Endothelial cell of umbilical vein (primary cell): ENCODE results near the gene METTL6. TPM values are rescaled to one million over a fixed set of nuclear protein-coding genes. Genes with fewer than 3 reads are reported as not detected.

ENCODE experiments used
- BruUV-seq: library from RNA; stranded (reverse); fragments of 400-500 nt; replicated peaks from 2 replicates; lab custom pipeline; 2021; lab: Mats Ljungman, UMichigan
- CTCF ChIA-PET: fragments of 300-600, 350-600 bp; sonication (Branson Sonifier 250); formaldehyde crosslinking; loops from one replicate; lab custom pipeline; 2021; ENCODE audit warnings: antibody characterized with exemption, inconsistent platforms; lab: Charles Lee
- POLR2A ChIA-PET: fragments of 300-600, 350-600 bp; sonication (Branson Sonifier 250); formaldehyde crosslinking; loops from one replicate; lab custom pipeline; 2021; ENCODE audit warnings: antibody characterized with exemption, inconsistent platforms; lab: Charles Lee
- DNase-seq: peaks from one replicate; pipeline ENCODE4 v3.0.0-alpha.2; 2011; ENCODE audit warnings: low read depth, low spot score
- FAIRE-seq: peaks from 2 replicates; lab custom pipeline; 2011; peaks lifted over from hg19 to GRCh38; lab: Jason Lieb, UNC
- H2AFZ ChIP-seq: 2 replicates; pipeline ENCODE4 v1.6.0; 2012; ENCODE audit warnings: low read depth, low read length, control low read depth, inconsistent platforms
- H3K27ac ChIP-seq: 2 replicates; pipeline ENCODE4 v1.5.1; 2011; ENCODE audit warnings: low read depth, mild to moderate bottlenecking, control low read depth, low read length, moderate library complexity; ENCODE audit not compliant: insufficient read depth
- H3K27me3 ChIP-seq, 2 experiments: 2 replicates each; pipeline versions ENCODE4 v1.6.0 to v1.6.1; 2011; ENCODE audit warnings: low read length in 2 of 2, mixed read lengths in 1 of 2; ENCODE audit not compliant: control insufficient read depth in 2 of 2, insufficient read depth in 2 of 2
- H3K36me3 ChIP-seq, 2 experiments: 2 replicates in 1 of 2; 3 replicates in 1 of 2; pipeline ENCODE4 v1.5.1; 2011; ENCODE audit warnings: low read length in 2 of 2, mild to moderate bottlenecking in 1 of 2, moderate library complexity in 1 of 2; ENCODE audit not compliant: control insufficient read depth in 2 of 2, insufficient read depth in 2 of 2; ENCODE audit errors: extremely low read depth in 1 of 2
- H3K4me1 ChIP-seq: 3 replicates; pipeline ENCODE4 v1.5.1; 2011; ENCODE audit warnings: mild to moderate bottlenecking, low read length; ENCODE audit not compliant: control insufficient read depth, insufficient read depth; ENCODE audit errors: extremely low read depth
- H3K4me2 ChIP-seq: 2 replicates; pipeline ENCODE4 v1.6.1; 2011; ENCODE audit warnings: low read length, control low read depth, mixed read lengths; ENCODE audit not compliant: insufficient read depth
- H3K4me3 ChIP-seq, 3 experiments: fragments of 200-600 bp in 1 of 3; sonication (generic), shearing (Covaris generic) in 1 of 3; replicated peaks in 1 of 3; 2 replicates each; pipeline ENCODE4 v1.5.1; 2011 to 2016; ENCODE audit warnings: control low read depth in 3 of 3, low read length in 3 of 3, mild to moderate bottlenecking in 2 of 3, inconsistent platforms in 1 of 3, low read depth in 1 of 3, moderate library complexity in 1 of 3; ENCODE audit not compliant: insufficient read depth in 1 of 3
- H3K79me2 ChIP-seq: 2 replicates; pipeline ENCODE4 v1.6.0; 2012; ENCODE audit warnings: low read length, inconsistent platforms; ENCODE audit not compliant: control insufficient read depth, insufficient read depth
- H3K9ac ChIP-seq: replicated peaks from 2 replicates; pipeline ENCODE3; 2011; ENCODE audit warnings: low read length, control low read depth; ENCODE audit not compliant: insufficient read depth; ENCODE audit errors: extremely low read depth
- H3K9me1 ChIP-seq: replicated peaks from 3 replicates; pipeline ENCODE4 v1.6.0; 2011; ENCODE audit warnings: mild to moderate bottlenecking, low read length; ENCODE audit not compliant: control insufficient read depth, insufficient read depth; ENCODE audit errors: extremely low read depth
- H3K9me3 ChIP-seq: replicated peaks from 2 replicates; pipeline ENCODE4 v1.5.1; 2012; ENCODE audit warnings: low read length, inconsistent platforms; ENCODE audit not compliant: control insufficient read depth, insufficient read depth
- H4K20me1 ChIP-seq: replicated peaks from 2 replicates; pipeline ENCODE3; 2011; ENCODE audit warnings: mild to moderate bottlenecking, low read length; ENCODE audit not compliant: control insufficient read depth, insufficient read depth; ENCODE audit errors: extremely low read depth
- EZH2 ChIP-seq: IDR thresholded peaks from 2 replicates; pipeline ENCODE4 v1.6.1; 2012; ENCODE audit warnings: borderline replicate concordance, low read depth, mild to moderate bottlenecking, moderate library complexity, low read length, inconsistent platforms; ENCODE audit not compliant: severe bottlenecking
- FOS ChIP-seq: IDR thresholded peaks from 2 replicates; pipeline ENCODE4 v1.6.1; 2011; ENCODE audit warnings: mild to moderate bottlenecking, low read length, moderate library complexity, borderline replicate concordance; ENCODE audit not compliant: insufficient read depth
- GATA2 ChIP-seq: IDR thresholded peaks from 2 replicates; pipeline ENCODE4 v1.7.0; 2011; ENCODE audit warnings: low read depth, mild to moderate bottlenecking, moderate library complexity, mixed read lengths, low read length; ENCODE audit not compliant: insufficient read length, insufficient read depth
- JUN ChIP-seq: IDR thresholded peaks from 2 replicates; pipeline ENCODE4 v1.6.1; 2011; ENCODE audit warnings: borderline replicate concordance, low read depth; ENCODE audit not compliant: insufficient read length, insufficient read depth
- MYC ChIP-seq: IDR thresholded peaks from one replicate; pipeline ENCODE4 v1.6.1; 2011; ENCODE audit warnings: mild to moderate bottlenecking, low read depth, low read length
- POLR2A ChIP-seq: IDR thresholded peaks from 2 replicates; pipeline ENCODE4 v1.6.1; 2012; ENCODE audit warnings: low read depth, mild to moderate bottlenecking, control low read depth, low read length
- POLR2AphosphoS5 ChIP-seq: IDR thresholded peaks from 2 replicates; pipeline ENCODE4 v1.6.1; 2012; ENCODE audit warnings: low read depth, mild to moderate bottlenecking, control low read depth, low read length, moderate library complexity; ENCODE audit not compliant: insufficient read depth
- dilution Hi-C: fragments of 300-500 bp; cut with MboI; formaldehyde crosslinking; loops from one replicate; pipeline ENCODE4 v1.15.0; 2019; ENCODE audit warnings: low sequenced_read_pairs; ENCODE audit not compliant: extremely low pct_ligation_motif_present
- intact Hi-C: fragments of 100-400 bp; cut with micrococcal nuclease; formaldehyde crosslinking; loops from one replicate; pipeline ENCODE4 v1.10.0; 2022
- polyA plus RNA-seq, 4 experiments: library from polyadenylated mRNA; depleted of rRNA in 3 of 4; stranded (reverse) in 3 of 4; unstranded in 1 of 4; fragments of >200 nt; gene quantifications; 2 replicates each; pipeline versions ENCODE4 v1.2.1 to v1.2.3, GENCODE V29; 2011 to 2012; ENCODE audit warnings: missing spikeins in 1 of 4
- total RNA-seq: library from RNA; stranded (reverse); gene quantifications from 2 replicates; pipeline ENCODE4 v1.2.3, GENCODE V29; 2021
- TF ChIP-seq, protein P1 (sequence below): IDR thresholded peaks from 2 replicates; pipeline ENCODE4 v1.6.1; 2011; ENCODE audit not compliant: insufficient read depth, insufficient read length
- TF ChIP-seq, protein P2 (sequence below), 2 donors: IDR thresholded peaks; 1 replicate in 1 of 2; 2 replicates in 1 of 2; pipeline ENCODE4 v1.5.1; 2011; ENCODE audit warnings: low read length in 2 of 2, mild to moderate bottlenecking in 2 of 2, moderate library complexity in 2 of 2, control low read depth in 1 of 2, inconsistent platforms in 1 of 2, low read depth in 1 of 2; ENCODE audit not compliant: insufficient read depth in 1 of 2; ENCODE audit errors: extremely low read depth in 1 of 2

The METTL6 gene
- total and polyA plus RNA-seq, 2 donors (not counting 3 experiments of a cell fraction or from before 2014, with no cell fraction given), result 12.7 to 19.5 TPM

DNA sequence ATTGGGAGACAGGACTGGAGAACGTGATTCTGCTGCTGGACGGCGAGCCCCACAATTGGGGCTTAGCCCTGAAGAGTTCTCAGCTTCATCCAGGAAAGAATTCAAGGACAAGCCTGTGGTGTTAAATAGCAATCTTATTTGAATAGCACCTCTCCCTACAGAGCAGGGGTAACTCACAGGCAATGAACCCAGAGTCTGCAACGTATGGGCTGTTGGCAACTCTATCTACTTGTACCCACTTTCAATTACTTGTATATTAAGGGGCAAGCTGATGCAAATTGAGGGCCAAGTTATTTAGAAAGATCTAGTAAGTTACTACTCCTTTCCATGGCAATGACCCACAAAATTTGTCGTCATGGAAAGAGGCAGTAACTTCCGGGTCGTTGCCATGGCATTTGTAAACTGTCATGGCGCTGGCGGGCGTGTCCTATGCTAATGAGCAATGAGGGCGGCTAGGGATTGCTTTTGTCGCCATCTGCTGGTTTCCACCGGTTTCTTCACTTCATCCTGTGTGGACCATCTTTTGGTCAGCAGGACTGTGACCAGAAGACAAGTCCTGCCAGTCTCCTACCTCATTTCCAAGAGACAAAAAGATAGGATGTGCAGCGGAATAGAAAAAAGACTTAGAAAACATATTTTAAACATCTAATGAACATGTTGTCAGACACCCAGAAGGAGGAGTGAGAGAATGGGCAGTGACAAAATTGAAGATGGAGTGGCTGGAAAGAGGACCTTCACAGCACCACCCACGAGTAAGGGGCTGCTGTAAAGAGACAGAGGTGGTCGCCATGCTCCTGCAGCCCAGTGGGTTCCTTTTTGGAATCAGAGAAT lies 49.2 kb downstream of the METTL6 start:
- Histone ChIP-seq H3K4me2 (no peak overlapping the region), H3K27me3 (no peaks in the 10 kb centered on the region), H3K36me3 (no peaks in the 10 kb centered on the region), H2AFZ (peak overlapping the region; percentile 90), H3K4me3 (no peak overlapping the region), H3K79me2 (no peaks in the 10 kb centered on the region), H3K9ac (no peak overlapping the region), H3K9me1 (no peaks in the 10 kb centered on the region), H3K9me3 (no peaks in the 10 kb centered on the region), H3K27ac (peak overlapping the region; percentile 71), H3K4me1 (peaks cover 2% of the 10 kb centered on the region), H4K20me1 (no peaks in the 10 kb centered on the region)
- no TSS peak for BruUV-seq
- TF ChIP-seq, protein P1, sequence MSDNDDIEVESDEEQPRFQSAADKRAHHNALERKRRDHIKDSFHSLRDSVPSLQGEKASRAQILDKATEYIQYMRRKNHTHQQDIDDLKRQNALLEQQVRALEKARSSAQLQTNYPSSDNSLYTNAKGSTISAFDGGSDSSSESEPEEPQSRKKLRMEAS, result peak; percentile 19
- TF ChIP-seq POLR2AphosphoS5 (peak; percentile 47), MYC (no peak), EZH2 (no peak), FOS (no peak), POLR2A (no peak), GATA2 (no peak), JUN (peak; percentile 67)
- TF ChIP-seq, protein P2, sequence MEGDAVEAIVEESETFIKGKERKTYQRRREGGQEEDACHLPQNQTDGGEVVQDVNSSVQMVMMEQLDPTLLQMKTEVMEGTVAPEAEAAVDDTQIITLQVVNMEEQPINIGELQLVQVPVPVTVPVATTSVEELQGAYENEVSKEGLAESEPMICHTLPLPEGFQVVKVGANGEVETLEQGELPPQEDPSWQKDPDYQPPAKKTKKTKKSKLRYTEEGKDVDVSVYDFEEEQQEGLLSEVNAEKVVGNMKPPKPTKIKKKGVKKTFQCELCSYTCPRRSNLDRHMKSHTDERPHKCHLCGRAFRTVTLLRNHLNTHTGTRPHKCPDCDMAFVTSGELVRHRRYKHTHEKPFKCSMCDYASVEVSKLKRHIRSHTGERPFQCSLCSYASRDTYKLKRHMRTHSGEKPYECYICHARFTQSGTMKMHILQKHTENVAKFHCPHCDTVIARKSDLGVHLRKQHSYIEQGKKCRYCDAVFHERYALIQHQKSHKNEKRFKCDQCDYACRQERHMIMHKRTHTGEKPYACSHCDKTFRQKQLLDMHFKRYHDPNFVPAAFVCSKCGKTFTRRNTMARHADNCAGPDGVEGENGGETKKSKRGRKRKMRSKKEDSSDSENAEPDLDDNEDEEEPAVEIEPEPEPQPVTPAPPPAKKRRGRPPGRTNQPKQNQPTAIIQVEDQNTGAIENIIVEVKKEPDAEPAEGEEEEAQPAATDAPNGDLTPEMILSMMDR (IDR thresholded peaks at IDR 0.05; ENCODE audit: extremely low read depth in 1 of 2, insufficient read depth in 1 of 2, low read depth in 1 of 2, low read length in 2 of 2), result peak; percentile 81 to 91
- CTCF ChIA-PET, result interaction anchor here (1.1 to 3.6 kb wide), 5 partner anchors 27 to 110 kb away, joined by 3 to 67 read pairs (median 10); partner anchors contain the start of gene SH3BP5
- FAIRE-seq (peak; percentile 92), DNase-seq (peak; percentile 96)
- dilution Hi-C loops, result no loop called here
- POLR2A ChIA-PET, result no interaction called here
- intact Hi-C loops, result loop anchor here (1.0 kb wide), 6 partner anchors 46 to 176 kb away; partner anchors contain the start of gene SH3BP5
